ENCODE results near the gene AKR1C2.

AKR1C2 gene

GRCh38 chr10:5041471-5042023 is 37.9 kb upstream of the AKR1C2 start:
- DNase-seq (ENCODE audit: low spot score) = no peak
- TF ChIP-seq, protein P1, sequence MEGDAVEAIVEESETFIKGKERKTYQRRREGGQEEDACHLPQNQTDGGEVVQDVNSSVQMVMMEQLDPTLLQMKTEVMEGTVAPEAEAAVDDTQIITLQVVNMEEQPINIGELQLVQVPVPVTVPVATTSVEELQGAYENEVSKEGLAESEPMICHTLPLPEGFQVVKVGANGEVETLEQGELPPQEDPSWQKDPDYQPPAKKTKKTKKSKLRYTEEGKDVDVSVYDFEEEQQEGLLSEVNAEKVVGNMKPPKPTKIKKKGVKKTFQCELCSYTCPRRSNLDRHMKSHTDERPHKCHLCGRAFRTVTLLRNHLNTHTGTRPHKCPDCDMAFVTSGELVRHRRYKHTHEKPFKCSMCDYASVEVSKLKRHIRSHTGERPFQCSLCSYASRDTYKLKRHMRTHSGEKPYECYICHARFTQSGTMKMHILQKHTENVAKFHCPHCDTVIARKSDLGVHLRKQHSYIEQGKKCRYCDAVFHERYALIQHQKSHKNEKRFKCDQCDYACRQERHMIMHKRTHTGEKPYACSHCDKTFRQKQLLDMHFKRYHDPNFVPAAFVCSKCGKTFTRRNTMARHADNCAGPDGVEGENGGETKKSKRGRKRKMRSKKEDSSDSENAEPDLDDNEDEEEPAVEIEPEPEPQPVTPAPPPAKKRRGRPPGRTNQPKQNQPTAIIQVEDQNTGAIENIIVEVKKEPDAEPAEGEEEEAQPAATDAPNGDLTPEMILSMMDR (IDR thresholded peaks at IDR 0.05; ENCODE audit: extremely low read depth, missing control alignments) = no peak

- TF ChIP-seq, protein P1 (IDR thresholded peaks at IDR 0.05; ENCODE audit: extremely low read depth, missing control alignments) = no peak
- no peak for DNase-seq (ENCODE audit: low spot score)
These were observed 37.3 kb upstream of the AKR1C2 start for GRCh38 chr10:5040781-5041470.

DNA sequence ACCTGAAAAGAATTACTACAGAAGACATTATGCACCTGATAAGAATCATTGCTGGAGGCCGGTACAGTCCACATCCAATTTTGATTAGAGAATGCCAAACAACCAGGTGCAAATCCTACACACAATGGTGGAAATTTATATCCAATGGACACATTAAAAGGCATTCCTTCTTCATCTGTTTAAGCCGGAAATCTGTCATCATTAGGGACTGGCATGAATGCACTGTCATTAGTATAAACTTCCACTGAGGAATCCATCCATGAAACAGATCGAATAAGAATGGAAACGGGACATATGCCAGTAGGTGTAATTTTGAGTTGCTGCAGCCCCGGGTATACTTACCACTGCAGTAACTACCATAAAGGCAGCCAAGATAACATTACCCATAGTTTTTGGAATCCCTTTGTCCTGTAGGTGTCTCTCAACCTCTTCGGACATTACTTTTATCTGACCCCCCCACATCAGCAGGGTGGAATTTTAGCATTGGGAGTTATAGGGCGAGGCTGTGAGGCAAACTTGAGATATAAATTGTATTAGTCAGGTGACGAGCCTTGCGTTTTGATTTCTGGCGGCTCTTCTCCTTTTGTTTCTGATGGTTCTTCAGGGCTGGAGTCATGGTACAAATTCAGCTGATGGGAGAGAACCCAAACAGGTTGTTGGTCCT is 36.5 kb upstream of the AKR1C2 start:
- no peak for DNase-seq (ENCODE audit: low spot score)
- TF ChIP-seq, protein P1 (IDR thresholded peaks at IDR 0.05; ENCODE audit: extremely low read depth, missing control alignments) = no peak

GRCh38 chr10:5038733-5039132 is 35.1 kb upstream of the AKR1C2 start:
- TF ChIP-seq, protein P1 (IDR thresholded peaks at IDR 0.05; ENCODE audit: extremely low read depth, missing control alignments) = no peak
- DNase-seq (ENCODE audit: low spot score) = no peak

DNA sequence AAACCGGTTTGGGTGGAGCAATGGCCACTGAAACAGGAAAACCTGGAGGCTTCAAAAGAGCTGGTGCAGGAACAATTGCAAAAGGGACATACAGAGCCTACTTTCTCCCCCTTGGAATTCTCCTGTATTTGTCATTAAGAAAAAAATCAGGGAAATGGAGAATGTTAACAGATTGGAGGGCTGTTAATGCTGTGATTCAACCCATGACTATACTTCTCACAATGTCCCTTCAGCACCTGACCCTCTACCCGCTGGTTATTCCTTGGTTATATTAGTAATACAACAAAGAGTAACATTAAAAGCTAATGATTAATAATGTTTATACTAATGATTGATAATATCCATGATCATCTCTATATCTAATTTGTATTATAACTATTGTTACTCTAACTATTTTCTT is 34.4 kb upstream of the AKR1C2 start:
- TF ChIP-seq, protein P1 (IDR thresholded peaks at IDR 0.05; ENCODE audit: extremely low read depth, missing control alignments) = no peak
- DNase-seq (ENCODE audit: low spot score) = no peak

- TF ChIP-seq, protein P1 (IDR thresholded peaks at IDR 0.05; ENCODE audit: extremely low read depth, missing control alignments) = no peak
- no peak for DNase-seq (ENCODE audit: low spot score)
These were observed 32.9 kb upstream of the AKR1C2 start for GRCh38 chr10:5036511-5036910.

DNA sequence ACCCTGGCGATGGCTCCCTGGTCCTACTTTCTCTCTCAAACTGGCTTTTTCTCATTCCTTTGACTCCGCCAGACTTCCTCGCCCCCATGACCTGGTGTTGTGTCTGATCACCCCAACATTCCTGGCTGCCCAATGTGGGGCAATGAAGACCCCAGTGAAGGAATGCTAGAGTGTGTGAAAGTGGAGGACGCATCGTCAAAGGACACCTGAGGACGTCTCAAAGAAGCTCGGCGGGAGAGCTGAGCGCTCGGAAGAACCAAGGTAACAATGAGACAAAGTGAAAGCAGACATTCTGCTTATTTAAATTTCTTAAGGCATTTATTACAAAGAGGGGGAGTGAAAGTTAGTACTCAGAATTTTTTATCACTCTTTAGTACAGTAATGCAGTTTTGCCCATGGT is 31.7 kb upstream of the AKR1C2 start:
- TF ChIP-seq, protein P1 (IDR thresholded peaks at IDR 0.05; ENCODE audit: extremely low read depth, missing control alignments) = no peak
- DNase-seq (ENCODE audit: low spot score) = no peak
